K562 (cell line): Measurements from ENCODE around the gene APIP. TPM values are rescaled to one million over a fixed set of nuclear protein-coding genes. Genes with fewer than 3 reads are reported as not detected.

Experiments
- ATAC-seq: fragments of 200-7000 bp; cut with Tn5 transposase; 3 replicates; pipeline ENCODE4 v1.9.1; 2020; ENCODE audit warnings: moderate library complexity
- BruUV-seq: library from RNA; stranded (reverse); fragments of 400-500 nt; replicated peaks from 2 replicates; lab custom pipeline; 2021; lab: Mats Ljungman, UMichigan
- CTCF ChIA-PET: fragments of 300-600 bp; formaldehyde crosslinking; extraction: SDS; loops from one replicate; lab custom pipeline; 2021; ENCODE audit warnings: low intra/inter-chr PET ratio; lab: Yijun Ruan, JAX
- POLR2A ChIA-PET: fragments of 300-600, 350-650 bp; sonication (Branson Sonifier 250); formaldehyde crosslinking; extraction: SDS; loops from one replicate; lab custom pipeline; 2021; ENCODE audit warnings: antibody characterized with exemption, inconsistent platforms; lab: Yijun Ruan, JAX
- DNase-seq, 4 experiments: peaks; one replicate each; pipeline versions ENCODE4 v3.0.0 to v3.0.0-alpha.2; 2011 to 2018; ENCODE audit warnings: low spot score in 3 of 4, mixed read lengths in 3 of 4; ENCODE audit errors: extremely low read depth in 1 of 4
- FAIRE-seq: peaks from 2 replicates; lab custom pipeline; 2011; peaks lifted over from hg19 to GRCh38; lab: Jason Lieb, UNC
- H2AFZ ChIP-seq: 2 replicates; pipeline ENCODE4 v1.6.0; 2011; ENCODE audit warnings: low read depth, low read length, control low read depth, inconsistent platforms
- H3K27ac ChIP-seq: fragments of 200-600 bp; 3 replicates; pipeline ENCODE4 v1.8.0; 2011; ENCODE audit warnings: low read depth, mild to moderate bottlenecking, control low read depth, inconsistent platforms, low read length, moderate library complexity, mixed read lengths; ENCODE audit errors: extremely low read depth
- H3K27me3 ChIP-seq, 2 experiments: fragments of 300-600 bp in 1 of 2; 2 replicates in 1 of 2; 3 replicates in 1 of 2; pipeline versions ENCODE4 v1.6.0 to v1.8.0; 2011; ENCODE audit warnings: inconsistent platforms in 2 of 2, low read length in 2 of 2, mild to moderate bottlenecking in 1 of 2, mixed read lengths in 1 of 2, moderate library complexity in 1 of 2; ENCODE audit not compliant: control insufficient read depth in 2 of 2, insufficient read depth in 2 of 2
- H3K36me3 ChIP-seq: fragments of 300-600 bp; 3 replicates; pipeline ENCODE4 v1.8.0; 2011; ENCODE audit warnings: mild to moderate bottlenecking, low read length, inconsistent platforms; ENCODE audit not compliant: control insufficient read depth, insufficient read depth
- H3K4me1 ChIP-seq, 2 experiments: fragments of 200-600 bp in 1 of 2; replicated peaks in 1 of 2; 2 replicates in 1 of 2; 3 replicates in 1 of 2; pipeline versions ENCODE4 v1.5.1 to v1.8.0; 2011; ENCODE audit warnings: inconsistent platforms in 2 of 2, low read length in 2 of 2, mild to moderate bottlenecking in 1 of 2, mixed read lengths in 1 of 2, moderate library complexity in 1 of 2; ENCODE audit not compliant: control insufficient read depth in 2 of 2, insufficient read depth in 2 of 2
- H3K4me2 ChIP-seq: 2 replicates; pipeline ENCODE4 v1.6.1; 2011; ENCODE audit warnings: low read length, control low read depth, inconsistent platforms, mixed read lengths; ENCODE audit not compliant: insufficient read depth
- H3K4me3 ChIP-seq: fragments of 200-600 bp; sonication (generic), shearing (Covaris generic); 2 replicates; pipeline ENCODE4 v1.5.1; 2016; ENCODE audit warnings: control low read depth, inconsistent platforms
- H3K79me2 ChIP-seq: fragments of 200-600 bp; 3 replicates; pipeline ENCODE4 v1.8.0; 2011; ENCODE audit warnings: low read length, inconsistent platforms; ENCODE audit not compliant: control insufficient read depth, insufficient read depth
- H3K9ac ChIP-seq, 2 experiments: 2 replicates each; pipeline versions ENCODE4 v1.6.0 to v1.6.1; 2011; ENCODE audit warnings: low read depth in 2 of 2, low read length in 2 of 2, control low read depth in 1 of 2, inconsistent platforms in 1 of 2, mild to moderate bottlenecking in 1 of 2, mixed read lengths in 1 of 2; ENCODE audit not compliant: insufficient read depth in 1 of 2
- H3K9me1 ChIP-seq: one replicate; pipeline ENCODE4 v1.6.0; 2011; ENCODE audit warnings: inconsistent platforms, mild to moderate bottlenecking, low read length, moderate library complexity; ENCODE audit not compliant: control insufficient read depth, insufficient read depth
- H3K9me3 ChIP-seq: replicated peaks from 2 replicates; pipeline ENCODE4 v1.5.1; 2011; ENCODE audit warnings: low read depth, low read length, inconsistent platforms; ENCODE audit not compliant: control insufficient read depth, insufficient read depth
- H4K20me1 ChIP-seq: replicated peaks from 2 replicates; pipeline ENCODE4 v1.6.1; 2011; ENCODE audit warnings: low read length, inconsistent platforms, mixed read lengths; ENCODE audit not compliant: control insufficient read depth, insufficient read depth
- ATF2 ChIP-seq: sonication (generic); formaldehyde crosslinking; IDR thresholded peaks from 2 replicates; pipeline ENCODE4 v1.8.1; 2022; ENCODE audit warnings: missing genetic modification reagents
- C11orf30 ChIP-seq: fragments of 450-650 bp; IDR thresholded peaks from 2 replicates; pipeline ENCODE4 v1.6.1; 2016; ENCODE audit warnings: low read depth, mild to moderate bottlenecking
- CTBP1 ChIP-seq: fragments of 450-650 bp; IDR thresholded peaks from 2 replicates; pipeline ENCODE4 v1.6.1; 2016; ENCODE audit warnings: borderline replicate concordance
- ELK3 ChIP-seq: fragments of 450-650 bp; formaldehyde crosslinking; IDR thresholded peaks from 2 replicates; pipeline ENCODE4 v1.4.0; 2020; ENCODE audit warnings: mild to moderate bottlenecking
- HIVEP1 ChIP-seq: fragments of 250-450 bp; sonication (Bioruptor Pico); IDR thresholded peaks from 2 replicates; pipeline ENCODE4 v1.4.0; 2020; ENCODE audit warnings: mild to moderate bottlenecking
- HMBOX1 ChIP-seq: sonication (generic); IDR thresholded peaks from 2 replicates; pipeline ENCODE4 v1.6.1; 2016
- MLX ChIP-seq, 2 experiments: fragments of 450-650 bp in 1 of 2; sonication (generic) in 1 of 2; formaldehyde crosslinking; conservative IDR thresholded peaks; 2 replicates each; pipeline versions ENCODE4 v1.4.0 to v1.8.1; 2020 to 2022; ENCODE audit warnings: mild to moderate bottlenecking in 1 of 2, missing genetic modification reagents in 1 of 2
- MTA1 ChIP-seq: fragments of 450-650 bp; IDR thresholded peaks from 2 replicates; pipeline ENCODE4 v1.6.1; 2017; ENCODE audit warnings: borderline replicate concordance
- MXD1 ChIP-seq: fragments of 250-450 bp; sonication (Bioruptor Pico); IDR thresholded peaks from 2 replicates; pipeline ENCODE4 v1.8.0; 2021; ENCODE audit warnings: borderline replicate concordance, mild to moderate bottlenecking, moderate library complexity; ENCODE audit not compliant: poor library complexity, severe bottlenecking
- NEUROD1 ChIP-seq: fragments of 150-350 bp; IDR thresholded peaks from 2 replicates; pipeline ENCODE4 v1.6.1; 2014; ENCODE audit warnings: borderline replicate concordance, low read length, low read depth; ENCODE audit not compliant: partially characterized antibody
- NFIX ChIP-seq: fragments of 250-450 bp; sonication (Bioruptor Pico); IDR thresholded peaks from 2 replicates; pipeline ENCODE4 v1.4.0; 2020; ENCODE audit warnings: low read depth, mild to moderate bottlenecking, moderate library complexity
- RCOR1 ChIP-seq, 2 experiments: IDR thresholded peaks; 2 replicates each; pipeline ENCODE4 v1.6.1; 2012; ENCODE audit warnings: low read depth in 2 of 2, low read length in 2 of 2, borderline replicate concordance in 1 of 2, improper control_type of control experiment in 1 of 2
- SPI1 ChIP-seq: IDR thresholded peaks from 2 replicates; pipeline ENCODE4 v1.6.1; 2011; ENCODE audit warnings: low read depth, low read length, control low read depth, borderline replicate concordance
- SRF ChIP-seq, 2 experiments: fragments of 250-450, 450-650 bp in 1 of 2; sonication (Bioruptor Pico) in 1 of 2; sonication (generic) in 1 of 2; formaldehyde crosslinking; IDR thresholded peaks; 2 replicates each; pipeline versions ENCODE4 v1.5.0 to v1.5.1; 2020 to 2022; ENCODE audit warnings: mild to moderate bottlenecking in 1 of 2, missing genetic modification reagents in 1 of 2
- ZC3H11A ChIP-seq: IDR thresholded peaks from 2 replicates; pipeline ENCODE4 v1.6.1; 2012; ENCODE audit warnings: low read depth, low read length, improper control_type of control experiment
- ZNF212 ChIP-seq: fragments of 450-650 bp; formaldehyde crosslinking; IDR thresholded peaks from 2 replicates; pipeline ENCODE4 v1.4.0; 2020; ENCODE audit warnings: mild to moderate bottlenecking
- ZNF263 ChIP-seq: sonication (generic); formaldehyde crosslinking; IDR thresholded peaks from 2 replicates; pipeline ENCODE4 v1.8.0; 2022; ENCODE audit warnings: mild to moderate bottlenecking, missing genetic modification reagents, borderline replicate concordance
- ZNF311 ChIP-seq: fragments of 250-450 bp; sonication (Bioruptor Pico); IDR thresholded peaks from 2 replicates; pipeline ENCODE4 v1.4.0; 2020; ENCODE audit warnings: mild to moderate bottlenecking, moderate library complexity
- WGBS: fragments of 100-300 bp; shearing (Covaris generic); methylation state at CpG from one replicate; pipeline ENCODE4 v1.1.6; 2016; ENCODE audit warnings: low coverage, mixed read lengths; ENCODE audit not compliant: insufficient coverage; ENCODE audit errors: missing lambda C conversion rate; 5-methylcytosine and 5-hydroxymethylcytosine counted together
- in situ Hi-C: fragments of 300-500 bp; cut with MboI; formaldehyde crosslinking; loops from 4 replicates; pipeline ENCODE4 v1.15.0; 2018; ENCODE audit warnings: inconsistent platforms, mixed read lengths
- intact Hi-C: fragments of 100-400 bp; cut with micrococcal nuclease; formaldehyde crosslinking; loops from 2 replicates; pipeline ENCODE4 v1.14.2; 2022
- polyA plus RNA-seq, 8 experiments: library from polyadenylated mRNA; depleted of rRNA in 4 of 8; stranded (reverse) in 5 of 8; unstranded in 3 of 8; fragments of >200 nt; fragmentation: Nextera tagmentation in 2 of 8; fragmentation: Illumina TruSeq in 1 of 8; extraction: Ambion mirVana in 2 of 8; extraction: Trizol in 1 of 8; gene quantifications; 2 replicates each; pipeline versions ENCODE4 v1.2.1 to v1.2.3, GENCODE V29; 2011 to 2014; ENCODE audit warnings: inconsistent platforms in 1 of 8, missing spikeins in 1 of 8
- total RNA-seq, 7 experiments: library from RNA; depleted of rRNA in 6 of 7; stranded (reverse); fragments of >200 nt in 6 of 7; fragmentation: Illumina TruSeq in 2 of 7; extraction: Trizol in 2 of 7; gene quantifications; 2 replicates each; pipeline versions ENCODE4 v1.2.1 to v1.2.3, GENCODE V29; 2011 to 2021; ENCODE audit warnings: low replicate concordance in 1 of 7

The APIP gene
- total and polyA plus RNA-seq, 9 of the 15 experiments (the other 6 are each of a cell fraction or from before 2014, with no cell fraction given): 63.7 to 110 (median 82.8) TPM

- BruUV-seq: no TSS peak
- ChIA-PET CTCF (no interaction called here), POLR2A (no interaction called here)
- Histone ChIP-seq H3K9ac (no peak overlapping the region), H3K9me1 (no peaks in the 10 kb centered on the region), H4K20me1 (no peaks in the 10 kb centered on the region), H3K4me1 (no peaks in the 10 kb centered on the region), H3K9me3 (no peaks in the 10 kb centered on the region), H3K79me2 (no peaks in the 10 kb centered on the region), H3K4me2 (no peak overlapping the region), H3K36me3 (peaks cover 13% of the 10 kb centered on the region; the same call in 1 of the 3 replicates), H3K27ac (no peak overlapping the region), H3K4me3 (no peak overlapping the region), H2AFZ (no peak overlapping the region), H3K27me3 (no peaks in the 10 kb centered on the region)
- in situ Hi-C loops: no loop called here
- FAIRE-seq (no peak), DNase-seq (no peak), ATAC-seq (no peak)
- intact Hi-C loops: no loop called here
- WGBS: 96% methylated on average over 5 of the region's 5 CpGs
- no peak for TF ChIP-seq NFIX (CRISPR knock-in tag)
- TF ChIP-seq CTBP1: no peak
- TF ChIP-seq MXD1: no peak
- no peak for TF ChIP-seq MTA1
- TF ChIP-seq MLX (CRISPR knock-in tag; conservative IDR thresholded peaks at IDR 0.05): no peak
- TF ChIP-seq ELK3: no peak
- TF ChIP-seq SPI1: no peak
- TF ChIP-seq SRF (CRISPR knock-in tag; IDR thresholded peaks at IDR 0.05): no peak
- no peak for TF ChIP-seq HIVEP1 (CRISPR knock-in tag)
- no peak for TF ChIP-seq RCOR1 (IDR thresholded peaks at IDR 0.05; ENCODE audit: borderline replicate concordance in 1 of 2, low read depth in 2 of 2, low read length in 2 of 2)
- TF ChIP-seq NEUROD1: no peak
- no peak for TF ChIP-seq ATF2 (CRISPR knock-in tag)
- no peak for TF ChIP-seq ZNF311
- no peak for TF ChIP-seq ZC3H11A
- no peak for TF ChIP-seq ZNF263 (CRISPR knock-in tag)
- no peak for TF ChIP-seq HMBOX1
- TF ChIP-seq ZNF212 (CRISPR knock-in tag): no peak
- TF ChIP-seq C11orf30: no peak
Measured at GRCh38 chr11:34957206-34957605, 41.0 kb upstream of the APIP start.
